SW 1271 (cell line): ENCODE data around the gene MCF2L.
A peak's percentile ranks its signal among the peaks of the same experiment; 100 is the strongest.
"Not testable (repeated sequence)": the region's sequence is repeated elsewhere in the genome, so short reads cannot be mapped to it uniquely, and the experiment has no call there.

Experiments
- DNase-seq, 2 experiments: peaks; one replicate each; lab custom pipeline; 2025; lab: John Stamatoyannopoulos, UW

Gene MCF2L

DNA sequence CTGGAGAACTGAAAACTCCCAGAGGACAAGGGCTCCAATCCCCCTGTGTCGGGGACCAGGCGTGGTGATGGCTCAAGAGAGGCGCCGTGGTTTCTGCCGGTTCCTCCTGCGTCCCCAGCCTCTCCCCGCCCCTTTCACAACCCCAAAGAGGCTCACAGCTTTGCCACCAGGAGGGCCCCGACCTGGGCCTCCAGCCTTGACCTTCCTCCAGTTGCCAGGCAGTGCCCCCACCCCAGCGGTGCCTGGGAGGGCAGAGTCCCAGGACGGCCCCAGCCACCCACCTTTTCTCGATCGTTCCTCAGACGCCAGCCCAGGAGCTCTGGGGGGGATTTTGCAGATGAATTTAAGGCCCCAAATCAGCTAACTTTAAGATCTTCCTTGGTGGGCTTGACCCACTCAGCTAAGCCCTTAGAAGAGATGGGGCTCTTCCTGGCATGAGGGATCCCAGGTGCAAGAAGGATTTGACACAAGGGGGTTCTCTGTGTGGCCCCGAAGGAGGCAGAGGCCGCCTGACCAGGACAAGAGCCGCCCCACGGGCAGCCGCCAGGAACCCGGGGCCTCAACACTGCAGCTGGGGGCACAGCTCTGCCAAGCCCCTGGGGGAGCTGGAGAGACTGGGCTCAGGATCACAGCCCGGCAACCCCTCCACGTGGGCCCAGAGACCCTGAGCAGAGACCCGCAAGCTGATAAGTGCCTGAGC is 47.0 kb downstream of the MCF2L start:
- no peak for DNase-seq

DNA sequence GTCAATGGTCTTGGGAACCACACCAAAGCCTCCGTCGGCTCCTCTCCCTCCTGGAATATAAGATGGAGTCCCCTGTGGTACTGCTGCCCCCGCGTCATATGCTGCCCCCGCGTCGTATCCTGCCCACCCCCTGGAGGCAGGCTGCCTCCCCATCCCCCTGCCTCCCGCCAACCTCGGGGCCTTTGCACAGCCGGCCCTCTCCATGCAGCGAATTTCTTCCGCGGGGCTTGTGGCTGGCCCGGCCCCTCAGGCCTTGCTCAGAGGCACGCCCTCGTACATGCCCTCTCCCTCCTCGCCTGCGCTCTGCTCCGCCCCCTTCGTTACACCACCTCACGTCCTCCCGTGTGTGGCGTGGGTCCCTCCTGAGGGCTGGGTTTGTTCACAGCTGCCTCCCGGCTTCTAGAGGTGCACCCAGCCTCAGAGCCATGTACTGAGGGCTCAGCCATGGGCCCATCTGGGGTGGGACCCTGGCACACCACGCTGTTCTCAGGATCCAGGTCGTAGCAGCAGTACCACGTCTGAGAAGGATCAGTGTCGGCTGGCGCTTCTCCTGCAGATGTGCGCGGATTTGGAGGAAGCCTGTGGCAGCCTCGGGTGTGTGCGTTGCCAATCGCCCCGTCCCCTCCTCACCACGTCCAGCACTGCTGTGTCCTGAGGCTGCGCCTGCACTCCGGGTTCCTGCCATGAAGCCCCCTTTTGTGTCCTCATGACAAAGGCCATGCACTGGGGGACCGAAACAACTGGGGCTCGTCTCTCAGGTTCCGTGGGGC is 47.7 kb downstream of the MCF2L start:
- DNase-seq = no peak

GRCh38 chr13:113017506-113018215 is 48.6 kb downstream of the MCF2L start:
- DNase-seq = no peak

GRCh38 chr13:113018676-113019465 is 49.9 kb downstream of the MCF2L start:
- no peak for DNase-seq

DNA sequence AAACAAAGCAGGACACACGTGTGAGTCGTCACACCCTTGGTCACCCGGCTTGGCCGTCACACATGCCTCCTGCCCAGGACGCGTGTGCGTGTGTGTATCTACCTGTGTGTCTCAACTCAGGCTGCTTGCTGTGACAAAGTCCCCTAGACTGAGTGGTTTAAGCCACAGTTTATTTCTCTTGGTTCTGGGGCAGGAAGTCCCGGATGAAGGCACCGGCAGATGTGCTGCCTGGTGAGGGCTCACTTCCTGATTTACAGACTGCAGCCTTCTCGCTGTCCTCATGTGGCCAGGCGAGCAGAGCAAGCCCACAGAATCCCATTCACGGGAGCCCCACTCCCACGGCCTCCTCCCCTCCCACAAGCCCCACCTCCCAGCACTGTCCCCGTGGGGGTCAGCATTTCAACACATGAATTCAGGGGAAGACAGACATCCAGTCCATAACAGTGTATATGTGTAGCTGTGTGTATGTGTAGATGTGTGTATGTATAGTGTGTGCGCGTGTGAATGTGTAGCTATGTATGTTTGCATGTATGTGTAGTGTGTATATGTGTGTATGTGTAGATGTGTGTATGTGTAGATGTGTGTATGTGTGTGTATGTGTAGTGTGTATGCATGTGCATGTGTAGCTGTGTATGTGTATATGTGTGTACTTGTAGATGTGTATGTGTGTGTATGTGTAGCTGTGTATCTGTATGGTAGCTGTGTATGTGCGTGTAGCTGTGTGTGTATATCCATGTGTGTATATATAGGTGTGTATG is 51.5 kb downstream of the MCF2L start:
- DNase-seq = no peak

- no peak for DNase-seq
Measured at GRCh38 chr13:113021391-113021790, 52.4 kb downstream of the MCF2L start.

- no peak for DNase-seq
Measured at GRCh38 chr13:113021811-113022210, 52.8 kb downstream of the MCF2L start.

DNA sequence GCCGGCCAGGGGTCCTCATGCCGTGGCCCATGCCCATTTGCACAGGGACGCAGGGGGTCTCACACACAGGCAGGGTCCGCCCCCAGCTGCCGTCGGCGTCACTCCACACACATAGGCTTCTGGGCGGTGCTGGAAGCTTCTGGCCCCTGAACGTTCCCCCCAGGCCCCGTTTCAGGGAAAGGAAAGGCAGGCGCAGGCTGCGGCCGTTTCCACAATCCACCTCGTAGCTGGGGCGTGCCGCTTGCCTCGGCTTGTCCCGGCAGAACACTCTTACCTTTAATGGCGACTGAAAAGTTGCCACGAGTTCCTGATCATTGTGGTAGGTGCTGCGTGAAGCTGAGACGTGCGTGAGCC is 53.4 kb downstream of the MCF2L start:
- no peak for DNase-seq

DNA sequence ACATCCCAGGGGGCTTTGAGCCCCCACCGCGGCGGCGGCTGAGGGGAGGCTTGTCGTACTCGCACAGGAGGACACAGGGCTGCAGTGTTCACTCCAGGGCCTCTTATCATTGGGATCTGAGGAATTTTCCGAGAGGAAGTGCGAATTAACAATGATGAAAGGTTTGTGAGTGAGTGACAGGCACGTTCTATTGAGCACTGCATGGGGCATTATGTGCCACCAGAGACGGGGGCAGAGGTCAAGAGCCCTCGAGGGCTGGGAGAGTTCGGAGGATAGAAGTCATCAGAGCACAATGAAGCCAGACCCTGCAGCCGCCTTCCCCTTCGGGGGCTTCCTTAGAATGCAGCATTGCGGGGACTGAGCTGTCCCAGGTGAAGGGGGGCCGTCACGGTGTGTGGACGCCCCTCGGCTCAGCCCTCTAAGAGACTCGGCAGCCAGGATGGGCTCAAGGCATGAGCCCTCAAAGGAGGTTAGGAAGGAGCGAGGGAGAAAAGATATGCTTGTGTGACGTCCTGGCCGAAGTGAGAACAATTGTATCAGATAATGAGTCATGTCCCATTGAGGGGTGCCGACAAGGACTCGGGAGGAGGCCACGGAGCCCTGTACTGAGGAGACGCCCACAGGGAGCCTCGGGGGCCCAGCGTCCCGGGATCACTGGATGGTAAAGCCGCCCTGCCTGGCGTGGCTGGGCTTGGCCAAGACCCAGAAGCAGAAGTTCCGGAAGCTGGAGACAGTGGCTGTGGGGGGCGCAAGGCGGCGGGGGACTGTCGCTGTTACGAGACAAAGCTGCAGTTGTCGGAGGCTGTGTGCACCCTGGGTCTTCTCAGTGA is 53.9 kb downstream of the MCF2L start:
- no peak for DNase-seq

GRCh38 chr13:113023694-113024430 is 54.8 kb downstream of the MCF2L start:
- DNase-seq = no peak

GRCh38 chr13:113024466-113024865 is 55.5 kb downstream of the MCF2L start:
- DNase-seq = no peak

GRCh38 chr13:113026391-113026910 is 57.4 kb downstream of the MCF2L start:
- DNase-seq = no peak

GRCh38 chr13:113027095-113027494 is 58.1 kb downstream of the MCF2L start:
- no peak for DNase-seq

GRCh38 chr13:113027566-113027965 is 58.6 kb downstream of the MCF2L start:
- no peak for DNase-seq

GRCh38 chr13:113028336-113029060 is 59.5 kb downstream of the MCF2L start:
- no peak for DNase-seq

GRCh38 chr13:113029061-113029445 is 60.0 kb downstream of the MCF2L start:
- no peak for DNase-seq

GRCh38 chr13:113029487-113030258 is 60.7 kb downstream of the MCF2L start:
- DNase-seq = peak in 1 of 2 experiments; percentile 0

DNA sequence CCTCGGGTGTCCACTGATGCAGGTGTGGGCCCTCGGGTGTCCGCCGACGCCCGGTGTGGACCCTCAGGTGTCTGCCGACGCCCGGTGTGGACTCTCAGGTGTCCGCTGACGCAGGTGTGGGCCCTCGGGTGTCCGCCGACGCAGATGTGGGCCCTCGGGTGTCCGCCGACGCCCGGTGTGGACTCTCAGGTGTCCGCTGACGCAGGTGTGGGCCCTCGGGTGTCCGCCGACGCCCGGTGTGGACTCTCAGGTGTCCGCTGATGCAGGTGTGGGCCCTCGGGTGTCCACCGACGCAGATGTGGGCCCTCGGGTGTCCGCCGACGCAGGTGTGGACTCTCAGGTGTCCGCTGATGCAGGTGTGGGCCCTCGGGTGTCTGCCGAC is 61.2 kb downstream of the MCF2L start:
- not testable (repeated sequence) for DNase-seq
